NCI-H69 (cell line): Measurements from ENCODE around the gene SEPTIN12.
A peak's percentile ranks its signal among the peaks of the same experiment; 100 is the strongest.
"Not testable (repeated sequence)": the region's sequence is repeated elsewhere in the genome, so short reads cannot be mapped to it uniquely, and the experiment has no call there.

Experiments used
- DNase-seq: peaks from one replicate; lab custom pipeline; 2025; lab: John Stamatoyannopoulos, UW

The SEPTIN12 gene

GRCh38 chr16:4802659-4803287 is 14.6 kb upstream of the SEPTIN12 start:
- DNase-seq, result peak; percentile 99

- DNase-seq, result peak; percentile 94
Measured at GRCh38 chr16:4801962-4802658, 14.0 kb upstream of the SEPTIN12 start, which contains the start of gene ROGDI. Gene ROGDI, minus strand, starts transcription at chr16:4802633. Its CDS starts 62 bp downstream, at chr16:4802571.

GRCh38 chr16:4801051-4801961 is 13.2 kb upstream of the SEPTIN12 start:
- no peak for DNase-seq

- peak; percentile 44 for DNase-seq
Measured at GRCh38 chr16:4800290-4801041, 12.3 kb upstream of the SEPTIN12 start.

GRCh38 chr16:4799171-4799855 is 11.2 kb upstream of the SEPTIN12 start:
- DNase-seq, result no peak

- no peak for DNase-seq
Measured at GRCh38 chr16:4798456-4798855, 10.3 kb upstream of the SEPTIN12 start.

GRCh38 chr16:4797805-4798252 is 9.7 kb upstream of the SEPTIN12 start:
- no peak for DNase-seq

- DNase-seq, result no peak
Measured at GRCh38 chr16:4796982-4797804, 9.0 kb upstream of the SEPTIN12 start.

GRCh38 chr16:4795828-4796572 is 7.9 kb upstream of the SEPTIN12 start:
- no peak for DNase-seq

- DNase-seq, result peak; percentile 94
Measured at GRCh38 chr16:4795181-4795827, 7.2 kb upstream of the SEPTIN12 start, which contains the start of gene SMIM22. Gene SMIM22, plus strand, starts transcription at chr16:4795369. Its CDS starts 366 bp downstream, at chr16:4795735.

GRCh38 chr16:4792951-4793513 is 4.9 kb upstream of the SEPTIN12 start:
- no peak for DNase-seq

GRCh38 chr16:4790871-4791270 is 2.7 kb upstream of the SEPTIN12 start:
- no peak for DNase-seq

- DNase-seq, result no peak
Measured at GRCh38 chr16:4790261-4790660, 2.1 kb upstream of the SEPTIN12 start.

- DNase-seq, result no peak
Measured at GRCh38 chr16:4788910-4789309, 765 bp upstream of the SEPTIN12 start.

GRCh38 chr16:4788489-4788889 is 344 bp upstream of the SEPTIN12 start:
- DNase-seq, result peak; percentile 40

GRCh38 chr16:4787068-4787467 is 1.1 kb downstream of the SEPTIN12 start:
- DNase-seq, result no peak

- DNase-seq, result no peak
Measured at GRCh38 chr16:4785758-4786433, 2.2 kb downstream of the SEPTIN12 start.

GRCh38 chr16:4784444-4784987 is 3.6 kb downstream of the SEPTIN12 start:
- DNase-seq, result not testable (repeated sequence)
